GM18861 (cell line): ENCODE measurements around the gene EIF2B5.
"Not testable (repeated sequence)": the region's sequence is repeated elsewhere in the genome, so short reads cannot be mapped to it uniquely, and the experiment has no call there.

Experiments used
- ATAC-seq: cut with Tn5 transposase; IDR thresholded peaks from one replicate; pipeline ENCODE4 v1.9.1; 2021; ENCODE audit not compliant: unreplicated experiment

EIF2B5 gene

DNA sequence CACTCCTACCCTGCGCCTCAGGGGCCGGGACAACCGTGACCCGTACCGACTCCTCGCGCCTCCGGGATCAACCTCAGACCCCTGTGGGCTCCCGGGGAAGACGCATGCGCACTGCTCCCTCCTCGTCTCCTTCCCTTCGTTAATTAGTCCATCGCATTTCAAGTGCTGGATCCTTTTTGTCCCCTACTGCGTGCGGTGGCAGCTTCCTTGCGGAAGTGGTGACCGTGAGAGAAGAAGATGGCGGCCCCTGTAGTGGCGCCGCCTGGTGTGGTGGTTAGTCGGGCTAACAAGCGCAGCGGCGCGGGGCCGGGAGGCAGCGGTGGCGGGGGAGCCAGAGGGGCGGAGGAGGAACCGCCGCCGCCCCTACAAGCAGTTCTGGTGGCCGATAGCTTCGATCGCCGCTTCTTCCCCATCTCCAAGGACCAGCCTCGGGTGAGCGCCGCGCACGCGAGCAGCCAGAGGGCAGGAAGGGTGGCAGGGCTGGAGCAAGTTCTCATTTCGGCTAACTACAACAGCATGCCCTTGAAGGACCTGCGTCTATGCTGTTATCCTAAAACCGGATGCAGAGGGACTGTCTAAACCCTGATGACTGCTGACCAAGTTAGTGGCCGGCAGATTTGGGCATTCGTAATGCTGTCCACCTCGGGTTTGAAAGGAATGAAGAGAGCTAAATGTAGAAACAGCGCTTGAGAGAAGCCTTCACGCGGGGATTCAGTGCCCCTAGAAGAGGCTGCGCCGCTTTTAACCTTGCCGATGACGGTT, at the start of gene EIF2B5:
Gene EIF2B5, plus strand, starts transcription at position 210 of the 762 bp plus-strand sequence. Its CDS starts 28 bp downstream, at position 238.
- peak; percentile 92 for ATAC-seq

DNA sequence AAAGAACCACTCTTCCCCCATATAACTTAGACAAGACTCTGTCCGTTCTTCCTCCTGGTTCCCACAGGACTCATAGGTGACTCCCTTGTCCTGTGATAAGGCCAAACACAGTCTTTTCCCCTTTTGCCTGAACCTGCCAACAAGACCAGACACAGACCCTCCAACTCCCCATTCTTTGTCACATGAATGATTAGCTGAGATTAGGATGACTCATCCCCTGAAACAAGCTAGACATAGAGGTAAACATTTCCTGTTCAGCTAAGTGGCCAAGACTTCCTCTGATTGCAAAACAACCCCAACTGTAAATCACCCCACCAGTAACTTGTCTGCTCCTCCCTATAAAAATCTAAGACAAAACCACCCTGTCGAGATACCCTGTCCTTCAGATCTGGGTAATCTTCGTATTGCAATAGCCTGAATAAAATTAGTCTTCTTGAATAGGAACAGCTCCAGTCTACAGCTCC, 49.7 kb upstream of the EIF2B5 start:
- ATAC-seq, result no peak

GRCh38 chr3:184092199-184092598, 43.0 kb upstream of the EIF2B5 start:
- no peak for ATAC-seq

GRCh38 chr3:184096811-184097383, 38.3 kb upstream of the EIF2B5 start, which contains the start of gene HTR3E:
HTR3E (plus strand) TSS chr3:184097064; CDS start chr3:184097530, 466 bp downstream.
- ATAC-seq, result no peak

DNA sequence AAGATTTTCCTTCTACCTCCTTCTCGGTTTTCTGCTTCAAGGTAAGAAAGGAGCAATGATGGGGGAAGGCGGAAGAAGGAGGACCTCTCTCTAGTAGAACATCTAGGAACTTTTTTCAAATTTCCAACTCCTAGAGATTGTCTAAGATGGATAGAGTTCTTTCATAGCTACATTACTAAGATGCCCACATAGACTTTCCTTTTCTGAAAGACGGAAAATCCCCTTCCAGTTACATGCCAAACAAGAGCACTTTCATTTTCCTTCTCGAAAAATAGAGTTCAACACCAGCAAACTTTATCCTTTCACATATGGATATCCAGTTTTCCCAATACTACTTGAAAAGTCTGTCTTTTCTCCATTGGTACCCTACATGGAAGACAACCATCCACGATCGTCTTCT, 37.6 kb upstream of the EIF2B5 start:
- no peak for ATAC-seq

DNA sequence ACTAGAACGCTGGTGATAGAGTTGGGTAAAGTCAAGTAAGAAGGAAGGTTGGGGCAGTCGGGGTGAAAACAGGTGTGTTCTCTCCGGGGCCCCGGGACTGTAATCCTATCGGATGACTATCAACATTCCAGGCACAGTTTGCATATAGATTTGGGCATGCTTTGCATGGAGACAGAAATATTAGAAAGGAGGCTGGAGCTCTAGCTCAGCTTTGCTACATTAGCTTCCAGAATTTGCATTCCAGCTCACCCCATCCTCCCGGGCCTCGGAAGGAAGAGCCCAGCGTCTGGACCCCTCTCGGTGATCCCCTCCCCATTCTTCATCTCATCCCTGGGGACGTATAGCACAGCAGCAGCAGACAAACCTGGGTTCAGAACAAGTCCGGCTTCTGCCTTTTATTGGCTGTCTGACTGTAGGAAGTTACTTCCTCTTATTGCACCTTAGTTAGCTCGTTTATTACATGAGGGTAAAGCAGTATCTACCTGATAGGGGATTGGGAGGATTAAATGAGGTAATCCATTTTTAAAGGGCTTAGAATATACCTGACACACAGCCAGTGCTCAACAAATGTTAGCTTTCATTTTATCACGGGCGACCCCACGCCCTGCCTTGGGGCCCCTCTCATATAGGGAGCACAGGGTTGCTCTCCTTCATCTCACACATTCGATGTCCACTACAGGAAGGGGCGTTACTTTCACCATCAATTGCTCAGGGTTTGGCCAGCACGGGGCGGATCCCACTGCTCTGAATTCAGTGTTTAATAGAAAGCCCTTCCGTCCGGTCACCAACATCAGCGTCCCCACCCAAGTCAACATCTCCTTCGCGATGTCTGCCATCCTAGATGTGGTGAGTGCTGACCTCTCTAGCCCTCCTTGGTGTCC, 35.1 kb upstream of the EIF2B5 start:
- ATAC-seq, result no peak

GRCh38 chr3:184110316-184110725, 24.8 kb upstream of the EIF2B5 start:
- ATAC-seq, result no peak

GRCh38 chr3:184116017-184116416, 19.1 kb upstream of the EIF2B5 start:
- no peak for ATAC-seq

GRCh38 chr3:184117636-184118035, 17.5 kb upstream of the EIF2B5 start:
- no peak for ATAC-seq

DNA sequence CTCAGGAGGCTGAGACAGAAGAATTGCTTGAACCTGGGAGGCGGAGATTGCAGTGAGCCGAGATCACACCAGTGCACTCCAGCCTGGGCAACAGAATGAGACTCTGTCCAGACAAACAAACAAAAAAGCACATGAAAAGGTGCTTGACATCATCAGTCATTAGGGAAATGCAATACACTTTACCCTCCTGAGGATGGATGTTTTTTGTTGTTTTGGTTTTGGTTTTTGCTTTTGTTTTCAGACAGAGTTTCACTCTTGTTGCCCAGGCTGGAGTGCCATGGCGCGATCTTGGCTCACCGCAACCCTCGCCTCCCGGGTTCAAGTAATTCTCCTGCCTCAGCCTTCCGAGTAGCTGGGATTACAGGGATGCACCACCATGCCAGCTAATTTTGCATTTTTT, 14.1 kb upstream of the EIF2B5 start:
- not testable (repeated sequence) for ATAC-seq

GRCh38 chr3:184126006-184126405, 9.2 kb upstream of the EIF2B5 start:
- ATAC-seq, result no peak

- ATAC-seq, result no peak
Observed at GRCh38 chr3:184129012-184129411, 6.1 kb upstream of the EIF2B5 start.

GRCh38 chr3:184132945-184133344, 2.2 kb upstream of the EIF2B5 start:
- no peak for ATAC-seq

DNA sequence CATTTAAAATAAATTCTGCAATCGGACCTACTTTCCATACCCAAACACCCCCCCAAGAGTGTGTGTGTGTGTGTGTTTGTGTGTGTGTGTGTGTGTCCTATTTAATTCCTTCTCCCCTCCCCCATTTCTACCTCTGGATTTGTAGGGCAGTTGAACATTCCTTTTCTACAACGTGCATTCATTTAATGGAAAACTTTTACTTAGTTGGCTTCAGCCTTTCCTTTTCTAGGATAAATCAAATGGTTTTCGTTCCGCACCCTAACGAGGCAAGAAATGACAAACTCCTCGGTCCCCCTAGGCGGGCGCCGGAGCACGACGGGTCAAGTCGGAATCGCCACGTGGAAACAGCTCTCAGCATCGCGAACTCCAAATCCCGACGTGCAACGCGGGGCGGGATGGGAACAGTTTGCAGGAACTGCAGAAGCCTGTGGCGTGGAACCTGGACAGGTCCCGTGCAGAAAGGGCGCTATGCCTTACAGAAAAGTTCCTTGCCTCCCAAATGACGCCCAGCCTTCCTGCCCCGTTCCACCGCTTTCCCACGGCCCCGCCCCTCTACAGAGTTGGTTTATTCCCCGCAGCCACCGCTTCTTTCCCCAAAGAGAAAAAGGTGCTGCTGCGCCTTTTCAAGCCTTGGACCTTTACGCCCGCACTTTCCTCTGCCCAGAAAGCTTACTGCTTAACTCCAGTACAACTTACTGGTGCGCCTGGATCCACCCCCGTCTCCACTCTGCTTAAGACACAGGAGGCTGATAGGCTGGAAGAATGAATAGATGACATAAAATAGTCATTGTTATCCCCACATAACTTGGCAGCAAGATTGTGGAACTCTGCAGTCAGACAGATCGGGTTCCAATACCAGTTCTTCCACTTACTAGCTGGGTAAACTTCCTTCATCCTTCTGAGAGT, 1.1 kb upstream of the EIF2B5 start:
- peak; percentile 29 for ATAC-seq

DNA sequence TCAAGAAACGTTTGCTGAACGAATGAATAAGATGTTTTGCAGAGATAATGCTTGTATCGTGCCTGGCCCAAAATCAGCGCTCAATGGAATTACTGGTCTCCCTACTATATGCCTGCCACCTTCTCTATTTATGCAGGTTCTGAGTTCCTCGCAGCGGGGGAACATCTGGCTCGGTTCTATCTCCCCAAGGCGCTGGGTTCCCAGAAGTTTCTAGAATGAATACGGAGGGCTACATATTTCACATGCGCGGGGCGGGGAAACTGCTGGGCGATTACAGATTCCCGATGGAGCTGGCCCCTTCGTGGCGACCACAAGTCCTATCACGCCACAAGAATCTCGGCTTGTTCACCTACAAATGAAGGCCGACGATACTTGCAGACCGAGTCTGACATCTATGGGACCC, 411 bp upstream of the EIF2B5 start:
- ATAC-seq, result no peak

DNA sequence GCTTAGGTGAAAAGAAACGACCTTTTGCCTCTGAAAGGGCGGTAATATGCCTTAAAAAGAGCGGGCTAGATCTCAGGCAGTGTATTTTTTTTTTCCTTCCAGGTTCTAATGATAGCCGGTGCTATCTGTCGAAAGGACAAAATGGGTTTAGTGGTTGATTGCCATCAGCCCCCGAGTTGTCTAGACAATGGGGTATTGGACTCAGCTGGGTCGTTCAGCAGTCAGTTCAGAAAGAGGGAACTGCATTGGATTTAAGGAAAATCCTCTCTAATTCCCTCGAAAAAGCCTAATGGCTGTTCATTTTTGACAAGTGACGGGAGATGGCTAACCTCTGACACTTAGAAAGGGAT, 728 bp downstream of the EIF2B5 start:
- no peak for ATAC-seq

DNA sequence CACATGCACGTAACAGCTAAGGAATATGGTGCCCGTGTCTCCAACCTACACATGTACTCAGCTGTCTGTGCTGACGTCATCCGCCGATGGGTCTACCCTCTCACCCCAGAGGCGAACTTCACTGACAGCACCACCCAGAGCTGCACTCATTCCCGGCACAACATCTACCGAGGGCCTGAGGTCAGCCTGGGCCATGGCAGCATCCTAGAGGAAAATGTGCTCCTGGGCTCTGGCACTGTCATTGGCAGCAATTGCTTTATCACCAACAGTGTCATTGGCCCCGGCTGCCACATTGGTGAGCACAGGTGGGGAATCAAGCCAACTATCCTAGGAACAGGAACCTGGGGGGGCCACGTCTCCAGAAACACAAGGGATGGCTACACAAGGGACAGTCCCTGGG, 5.3 kb downstream of the EIF2B5 start:
- ATAC-seq, result no peak

GRCh38 chr3:184142199-184142598, 7.0 kb downstream of the EIF2B5 start:
- no peak for ATAC-seq

DNA sequence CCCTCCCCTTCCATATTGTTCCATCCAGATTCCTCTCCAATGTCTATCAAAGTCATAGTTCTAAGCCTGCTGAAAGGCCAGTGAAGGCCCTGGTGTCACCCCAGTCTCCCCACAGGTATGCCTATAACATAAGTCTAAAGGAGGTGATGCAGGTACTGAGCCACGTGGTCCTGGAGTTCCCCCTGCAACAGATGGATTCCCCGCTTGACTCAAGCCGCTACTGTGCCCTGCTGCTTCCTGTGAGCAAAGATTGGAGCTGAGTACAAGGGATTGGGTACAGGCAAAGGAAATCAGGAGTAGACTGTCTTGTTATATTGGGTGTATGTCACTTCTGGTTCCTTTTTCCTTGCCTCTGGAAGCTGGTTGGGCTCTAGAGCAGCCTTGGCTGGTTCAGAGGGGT, 8.2 kb downstream of the EIF2B5 start:
- no peak for ATAC-seq

- no peak for ATAC-seq
Observed at GRCh38 chr3:184144505-184144904, 9.3 kb downstream of the EIF2B5 start.

DNA sequence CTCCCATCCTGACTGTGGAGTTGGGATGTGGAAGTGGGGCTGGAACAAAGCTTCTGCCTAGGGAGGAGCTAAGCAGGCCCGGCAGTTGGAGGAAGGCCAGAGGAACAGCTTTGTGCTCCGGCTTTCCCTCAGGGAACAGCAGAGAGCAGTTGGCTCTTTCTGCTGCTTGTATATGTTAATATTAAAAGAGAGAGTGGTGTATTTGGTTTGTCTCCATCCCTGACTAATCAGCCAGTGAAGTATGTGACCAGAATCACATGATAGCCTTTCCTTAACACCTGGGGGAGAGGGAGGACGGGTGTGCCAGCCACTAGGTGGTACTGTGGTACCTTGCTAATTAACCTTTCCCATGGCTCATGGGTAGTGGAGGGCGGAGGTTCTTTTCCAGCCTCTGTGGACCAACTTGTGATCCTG, 10.0 kb downstream of the EIF2B5 start:
- ATAC-seq, result no peak
